HG03196 (cell line): ENCODE data around the gene CD248.
A peak's percentile ranks its signal among the peaks of the same experiment; 100 is the strongest.
"Not testable (repeated sequence)": the region's sequence is repeated elsewhere in the genome, so short reads cannot be mapped to it uniquely, and the experiment has no call there.

Source experiments
- ATAC-seq: cut with Tn5 transposase; IDR thresholded peaks from one replicate; pipeline ENCODE4 v1.9.1; 2021; ENCODE audit not compliant: unreplicated experiment

CD248 gene

GRCh38 chr11:66277064-66277463 is 39.8 kb downstream of the CD248 start:
- not testable (repeated sequence) for ATAC-seq

GRCh38 chr11:66276619-66277018 is 40.2 kb downstream of the CD248 start:
- ATAC-seq: not testable (repeated sequence)

GRCh38 chr11:66275984-66276612 is 40.7 kb downstream of the CD248 start:
- ATAC-seq: no peak

- no peak for ATAC-seq
Observed at GRCh38 chr11:66275396-66275795, 41.4 kb downstream of the CD248 start.

- ATAC-seq: no peak
Observed at GRCh38 chr11:66274219-66274618, 42.6 kb downstream of the CD248 start.

GRCh38 chr11:66272596-66272995 is 44.2 kb downstream of the CD248 start:
- ATAC-seq: no peak

- no peak for ATAC-seq
Observed at GRCh38 chr11:66271816-66272215, 45.0 kb downstream of the CD248 start.

GRCh38 chr11:66268952-66269905 is 47.6 kb downstream of the CD248 start:
- no peak for ATAC-seq

GRCh38 chr11:66268244-66268951 is 48.4 kb downstream of the CD248 start, which contains the start of gene RAB1B:
Gene RAB1B (plus strand): TSS chr11:66268639. CDS start chr11:66268680, 41 bp downstream.
- ATAC-seq: peak; percentile 80

GRCh38 chr11:66267379-66268243 is 49.2 kb downstream of the CD248 start:
- peak; percentile 40 for ATAC-seq

GRCh38 chr11:66267039-66267378 is 49.8 kb downstream of the CD248 start:
- ATAC-seq: no peak

- ATAC-seq: no peak
Observed at GRCh38 chr11:66266378-66267038, 50.3 kb downstream of the CD248 start.

GRCh38 chr11:66265531-66266377 is 51.1 kb downstream of the CD248 start:
- no peak for ATAC-seq

- ATAC-seq: no peak
Observed at GRCh38 chr11:66264914-66265313, 51.9 kb downstream of the CD248 start.
